NCI-H2029 treated with DMSO at 0.1 percent for 48 hours (cell line): Measurements from ENCODE around the gene FBXO21.

Experiments
- DNase-seq: peaks from one replicate; lab custom pipeline; 2025; lab: John Stamatoyannopoulos, UW

The FBXO21 gene

DNA sequence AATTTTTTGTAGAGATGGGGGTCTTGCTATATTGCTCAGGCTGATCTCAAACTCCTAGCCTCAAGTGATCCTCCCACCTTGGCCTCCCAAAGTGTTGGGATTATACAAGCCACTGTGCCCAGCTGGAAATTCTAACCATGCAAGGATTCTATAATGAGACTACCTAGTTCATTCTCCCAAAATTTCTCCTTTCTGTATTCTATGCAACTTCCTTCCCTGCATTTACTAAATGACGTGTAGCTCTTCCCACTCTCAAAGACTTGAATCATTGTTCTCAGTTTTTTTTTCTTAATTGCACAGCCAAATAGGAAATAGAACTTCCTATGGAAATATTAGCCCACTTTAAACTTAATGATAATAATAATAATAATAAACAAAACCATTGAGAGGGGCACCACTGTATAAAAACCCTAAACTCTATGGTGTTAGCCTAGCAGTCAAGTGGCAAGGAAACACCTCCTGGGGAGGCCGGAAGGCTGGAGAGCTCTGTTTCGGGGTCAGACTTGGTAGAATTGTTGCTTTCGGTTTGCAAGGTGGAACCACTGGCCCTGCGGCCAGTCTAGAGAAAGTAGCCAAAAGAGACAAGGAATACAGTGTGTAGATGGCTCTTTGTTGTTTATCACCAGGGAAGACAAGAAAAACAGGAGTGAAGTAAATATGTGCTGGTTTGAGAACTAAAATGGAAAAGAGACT, 51.1 kb downstream of the FBXO21 start:
- DNase-seq, result no peak

DNA sequence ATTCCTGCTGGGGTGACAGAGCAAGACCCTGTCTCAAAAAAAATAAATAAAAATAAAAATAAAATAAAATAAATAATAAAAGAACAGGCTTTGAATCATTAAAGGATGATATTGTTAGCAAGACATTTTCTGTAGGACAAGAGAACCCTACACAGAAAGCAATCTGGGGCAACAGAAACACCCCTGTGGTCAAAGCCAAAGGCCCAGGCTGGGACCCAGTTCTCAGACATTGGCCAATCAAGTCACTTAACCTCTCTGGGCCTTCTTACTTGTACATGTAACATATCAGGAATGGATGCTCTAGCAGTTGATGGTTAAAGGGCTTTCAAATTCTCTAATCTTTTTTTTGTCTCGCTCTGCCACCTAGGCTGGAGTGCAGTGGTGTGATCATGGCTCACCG, 55.5 kb downstream of the FBXO21 start:
- DNase-seq, result no peak

DNA sequence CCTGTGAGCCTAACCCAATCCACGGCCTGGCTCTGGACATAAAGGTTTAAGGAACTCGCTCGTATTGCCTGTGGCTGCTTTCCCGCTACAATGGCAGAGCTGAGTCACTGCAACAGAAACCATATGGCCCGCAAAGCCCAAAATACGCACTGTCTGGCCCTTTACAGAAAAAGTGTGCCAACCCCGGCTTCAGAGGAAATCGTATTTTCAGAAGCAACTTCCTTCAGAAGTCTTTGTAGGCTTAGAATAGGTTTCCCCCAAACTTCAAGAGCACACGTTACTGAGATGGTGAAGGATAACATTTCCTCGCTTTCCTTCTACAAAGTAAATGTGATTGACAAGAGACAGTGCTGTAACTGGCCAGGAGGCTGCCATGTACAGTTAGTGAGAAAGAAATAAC, 56.2 kb downstream of the FBXO21 start:
- DNase-seq, result no peak

DNA sequence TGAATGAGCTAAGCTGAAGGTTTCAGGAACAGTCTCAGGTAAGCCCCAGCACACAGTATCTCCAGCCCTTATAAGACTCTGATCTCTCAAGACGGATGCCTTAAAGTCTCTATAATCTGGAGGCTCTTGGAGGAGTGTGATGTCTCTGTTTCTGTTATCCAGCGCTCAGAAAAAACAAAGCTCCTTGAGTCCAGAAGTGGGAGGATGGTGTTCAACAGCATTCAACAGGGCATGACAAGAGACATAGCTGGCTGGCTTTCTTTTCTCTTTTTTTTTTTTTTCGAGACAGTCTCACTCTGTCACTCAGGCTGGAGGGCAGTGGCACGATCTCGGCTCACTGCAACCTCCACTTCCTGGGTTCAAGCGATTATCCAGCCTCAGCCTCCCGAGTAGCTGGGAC, 59.5 kb downstream of the FBXO21 start:
- no peak for DNase-seq

DNA sequence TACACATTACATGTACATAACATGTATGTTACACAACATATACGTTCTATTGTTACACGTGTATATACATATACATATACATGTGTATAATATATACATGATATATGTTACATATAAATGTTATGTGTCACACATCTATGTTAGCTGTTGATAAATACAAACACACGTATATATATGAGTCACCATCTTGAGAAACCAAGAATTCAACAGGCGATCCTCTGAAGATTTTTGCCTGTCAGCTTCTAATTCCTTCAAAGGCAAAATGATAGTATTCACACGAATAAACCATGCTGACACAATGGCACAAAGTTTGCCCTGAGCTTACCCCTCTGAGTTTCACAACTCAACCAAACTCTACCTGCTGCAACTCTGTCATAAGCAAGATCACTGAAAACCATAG, 60.9 kb downstream of the FBXO21 start:
- DNase-seq, result no peak

DNA sequence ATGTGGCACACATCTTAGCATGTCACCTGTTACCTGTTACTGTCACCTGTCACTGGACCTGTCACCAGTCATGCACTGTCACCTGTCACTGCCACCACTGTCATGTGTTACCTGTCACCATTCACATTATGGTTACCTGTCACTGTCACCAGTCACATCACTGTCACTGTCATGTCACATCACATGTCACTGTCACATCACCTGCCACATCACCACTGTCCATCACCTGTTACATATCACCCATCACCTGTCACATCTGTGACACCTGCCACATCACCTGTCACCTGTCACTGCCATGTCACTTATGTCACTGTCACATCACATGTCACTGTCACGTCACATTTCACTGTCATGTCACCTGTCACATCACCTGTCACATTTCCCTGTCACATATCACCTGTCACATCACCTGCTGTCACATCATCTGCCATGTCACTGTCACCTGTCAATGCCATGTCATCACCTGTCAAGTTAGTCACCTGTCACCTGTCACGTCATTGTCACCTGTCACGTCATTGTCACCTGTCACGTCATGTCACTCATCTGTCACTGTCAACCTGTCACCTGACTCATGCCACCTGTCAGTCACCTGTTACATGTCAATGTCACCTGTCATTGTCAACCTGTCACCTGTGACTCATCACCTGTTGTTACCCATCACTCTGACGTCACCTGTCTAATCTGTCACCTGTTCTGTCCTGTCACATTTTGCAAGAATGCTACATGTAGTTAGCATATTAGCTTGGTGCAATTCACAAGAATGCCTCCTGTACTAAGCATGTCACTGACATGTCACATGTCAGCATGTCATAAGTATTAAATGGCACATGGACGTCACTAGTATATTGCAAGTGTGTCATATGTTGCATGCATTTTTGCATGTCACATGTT, 62.1 kb downstream of the FBXO21 start:
- no peak for DNase-seq

DNA sequence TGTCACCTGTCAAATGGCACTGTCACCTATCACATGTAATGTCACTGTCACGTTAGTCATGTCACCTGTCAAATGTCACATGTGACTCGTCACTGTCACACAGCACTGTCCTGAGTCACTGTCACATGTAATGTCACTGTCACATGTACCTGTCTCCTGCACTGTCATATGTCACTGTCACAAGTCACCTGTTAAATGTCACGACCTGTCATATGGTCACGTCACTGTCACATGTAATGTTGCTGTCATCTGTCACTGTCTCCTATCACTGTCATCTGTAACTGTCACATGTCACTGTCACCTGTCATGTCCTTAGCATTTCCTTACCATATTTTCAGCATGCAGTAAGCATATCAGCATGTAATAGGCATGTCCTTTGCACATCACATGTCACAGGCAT, 63.9 kb downstream of the FBXO21 start:
- no peak for DNase-seq

DNA sequence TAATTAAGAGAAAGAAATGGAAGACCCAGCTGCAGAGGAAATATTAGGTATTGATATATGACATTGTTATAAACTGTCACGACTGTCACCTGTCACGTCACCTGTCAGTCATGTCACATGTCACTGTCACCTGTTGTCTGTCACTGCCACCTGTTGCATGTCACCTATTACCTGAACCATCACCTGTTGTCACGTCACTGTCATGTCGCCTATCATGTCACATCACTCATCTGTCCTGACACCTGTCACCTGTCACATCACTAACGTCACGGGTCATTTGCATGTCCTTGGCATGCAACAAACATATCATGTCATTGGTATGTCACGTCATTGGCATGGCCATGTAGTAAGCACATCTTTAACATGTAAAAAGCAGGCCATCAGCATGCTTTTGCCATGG, 64.5 kb downstream of the FBXO21 start:
- no peak for DNase-seq

DNA sequence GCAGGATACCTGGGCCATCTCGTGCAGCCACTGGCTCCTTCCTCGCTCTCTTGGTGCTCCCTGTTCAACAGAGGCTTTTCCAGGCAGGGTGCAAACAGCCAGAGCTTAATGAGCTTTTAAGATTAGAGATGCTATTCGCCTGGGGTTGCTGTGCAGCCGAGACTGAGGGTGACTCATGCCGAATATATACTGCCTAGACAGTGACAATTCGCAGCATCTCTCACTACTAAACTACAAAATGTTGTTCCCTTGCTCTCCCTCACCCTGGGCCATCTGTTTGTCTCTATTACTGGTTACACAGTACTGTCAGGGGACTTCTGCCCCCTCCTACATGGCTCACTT, 65.0 kb downstream of the FBXO21 start:
- no peak for DNase-seq

DNA sequence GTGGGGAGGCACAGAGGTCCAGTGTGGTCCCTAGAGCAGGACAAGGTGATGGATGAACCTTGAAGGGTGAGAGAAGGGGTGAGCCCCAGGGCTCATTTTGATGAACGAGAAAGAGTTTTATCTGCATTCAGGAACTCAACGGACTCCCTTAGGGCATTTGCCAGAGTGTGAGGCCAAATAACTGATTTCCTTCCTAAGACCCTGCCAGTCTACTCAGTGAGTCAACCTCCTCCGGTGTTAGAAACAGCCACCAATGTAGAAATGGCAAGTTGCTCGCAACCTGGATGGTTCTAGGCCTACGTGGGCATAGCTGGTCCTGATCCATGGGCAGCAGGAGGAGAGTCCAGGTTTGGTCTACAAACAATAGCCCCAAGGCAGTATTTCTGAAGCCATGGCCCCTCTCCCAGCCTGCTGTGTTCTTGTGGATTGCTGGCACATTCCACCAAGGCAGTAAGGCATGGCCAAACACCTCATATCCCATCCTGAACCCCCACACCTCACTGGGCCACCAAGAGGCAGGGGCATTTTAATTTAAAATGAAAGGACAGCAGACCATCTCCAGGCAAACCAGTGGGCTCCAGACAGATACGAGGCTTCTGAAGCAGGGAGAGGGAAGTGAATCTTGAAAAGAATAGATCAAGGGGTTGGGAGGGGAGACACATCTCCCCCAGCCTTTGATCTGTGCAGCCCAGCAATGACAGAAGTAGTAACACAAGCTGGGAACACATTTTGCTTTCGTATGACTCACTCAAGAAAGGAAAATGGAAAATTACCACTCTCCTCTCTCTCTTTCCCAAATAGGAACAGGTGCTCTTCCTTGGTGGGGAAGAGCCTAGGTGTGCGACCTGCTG, 65.6 kb downstream of the FBXO21 start:
- DNase-seq, result no peak

DNA sequence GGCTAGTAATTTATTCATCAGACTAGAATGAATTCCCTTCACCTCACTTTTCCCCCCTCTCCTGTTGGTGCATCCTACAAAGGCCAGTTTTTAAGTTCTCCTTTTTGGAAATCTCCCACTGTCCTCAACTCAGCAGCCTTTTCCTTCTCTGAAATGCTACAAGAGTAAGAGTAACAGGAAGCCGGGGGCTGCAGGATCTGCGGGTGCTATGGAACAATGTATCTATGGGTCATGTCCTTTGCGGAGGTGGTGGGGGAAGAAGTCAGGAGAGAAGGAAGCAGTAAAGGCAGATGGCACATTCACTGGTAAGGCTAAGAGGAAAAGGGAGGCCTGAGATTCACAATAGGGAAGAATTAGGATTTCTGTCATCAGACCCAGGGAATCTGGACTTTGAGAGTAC, 68.8 kb downstream of the FBXO21 start:
- no peak for DNase-seq

DNA sequence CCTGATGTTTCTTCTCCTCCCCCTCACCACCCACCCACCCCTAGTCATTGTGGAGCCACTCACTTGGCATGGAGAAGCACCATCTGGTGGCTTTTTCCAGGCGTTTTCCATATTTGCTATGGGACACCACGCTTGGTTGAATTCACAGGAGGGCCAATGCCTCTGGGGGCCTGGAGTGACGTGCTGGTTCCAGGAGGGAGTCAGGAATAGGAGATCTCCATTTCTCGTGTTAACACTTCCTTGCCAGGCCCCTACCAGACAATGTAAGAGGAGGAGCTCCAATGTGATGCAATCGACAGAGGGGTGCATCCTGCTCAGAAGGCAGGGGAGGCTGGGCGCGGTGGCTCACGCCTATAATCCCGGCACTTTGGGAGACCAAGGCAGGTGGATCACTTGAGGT, 69.5 kb downstream of the FBXO21 start:
- DNase-seq, result peak; percentile 26

DNA sequence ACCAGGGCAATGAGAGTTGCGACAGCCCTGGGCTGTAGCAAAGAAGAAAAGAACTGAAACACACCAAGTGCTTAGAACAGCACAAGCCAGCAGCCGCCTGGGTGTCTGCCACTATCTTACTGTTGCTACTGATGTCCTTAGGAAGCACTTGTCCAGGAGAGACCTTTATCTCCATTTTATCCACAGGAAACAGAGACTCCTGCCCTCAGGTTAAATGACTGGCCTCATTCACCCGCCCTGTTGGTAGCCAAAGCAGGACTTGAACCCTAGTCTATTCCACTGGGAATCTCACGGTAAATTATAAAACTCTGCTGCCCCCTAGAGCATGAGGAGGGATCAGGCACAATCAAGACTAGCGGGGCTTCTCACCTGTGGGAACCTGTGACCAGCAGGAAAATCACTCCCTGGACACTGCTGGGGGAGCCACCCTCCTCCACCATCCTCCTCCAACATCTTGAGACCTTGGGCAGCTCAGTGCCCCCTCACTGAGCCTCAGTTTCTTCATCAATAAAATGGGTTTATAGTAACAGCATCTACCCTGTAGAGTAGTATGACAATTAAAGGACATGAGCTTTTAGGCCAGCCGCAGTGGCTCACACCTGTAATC, 70.6 kb downstream of the FBXO21 start:
- peak; percentile 54 for DNase-seq

DNA sequence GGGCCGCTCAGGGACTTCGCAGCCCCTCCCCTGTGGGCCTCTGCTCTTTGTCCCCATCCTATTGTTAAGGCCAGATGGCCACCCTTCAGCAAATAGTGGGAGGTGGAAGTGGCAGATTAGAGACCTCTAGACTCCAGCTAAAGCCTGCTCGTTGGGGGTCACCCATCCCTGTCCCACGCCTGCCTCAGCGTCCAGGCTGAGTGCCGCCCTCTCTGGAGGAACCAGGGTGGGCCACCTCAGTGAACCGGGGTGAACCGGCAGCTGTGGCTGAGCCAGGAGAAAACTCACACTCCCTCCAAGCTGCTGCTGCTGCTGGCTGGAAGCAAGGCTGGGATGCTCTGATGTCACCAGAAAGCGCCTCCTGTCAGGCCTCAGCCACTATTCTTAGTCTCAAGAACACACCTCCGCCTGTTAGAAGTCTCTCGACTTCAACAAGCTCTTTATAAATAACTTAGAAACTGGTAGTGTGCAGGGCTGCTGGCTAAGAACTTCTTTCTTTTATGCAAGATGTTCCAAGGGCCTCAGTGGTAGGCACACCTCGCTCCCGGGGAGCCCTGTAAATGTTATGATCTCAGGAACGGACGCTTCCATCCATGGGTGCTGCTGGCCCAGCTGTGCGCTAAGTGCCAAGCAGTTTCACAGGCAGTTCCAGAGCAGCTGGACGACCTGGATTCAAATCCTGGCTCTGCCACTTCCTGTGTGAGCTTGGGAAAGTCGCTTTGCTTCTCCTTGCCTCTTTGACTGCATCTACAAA, 71.3 kb downstream of the FBXO21 start:
- DNase-seq, result no peak

DNA sequence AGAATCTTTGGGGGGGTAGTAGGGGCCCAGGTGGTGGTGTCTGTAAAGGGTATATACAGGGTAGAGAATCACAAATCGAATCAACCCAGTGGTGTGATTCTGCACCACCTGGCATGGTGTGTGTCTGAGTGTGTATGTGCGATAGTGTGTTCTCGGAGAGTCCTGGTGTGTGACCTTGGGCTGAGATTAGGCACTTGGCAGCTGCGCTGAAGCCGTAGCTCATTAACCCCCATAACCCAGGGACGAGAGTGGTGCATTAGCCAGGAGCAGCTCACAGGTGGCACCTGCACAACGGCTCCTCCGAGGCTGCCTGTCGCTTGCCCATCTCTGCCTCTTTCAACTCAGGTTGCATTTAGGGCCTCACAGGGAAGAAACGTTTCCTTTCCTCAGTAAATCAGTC, 75.5 kb downstream of the FBXO21 start:
- peak; percentile 36 for DNase-seq

DNA sequence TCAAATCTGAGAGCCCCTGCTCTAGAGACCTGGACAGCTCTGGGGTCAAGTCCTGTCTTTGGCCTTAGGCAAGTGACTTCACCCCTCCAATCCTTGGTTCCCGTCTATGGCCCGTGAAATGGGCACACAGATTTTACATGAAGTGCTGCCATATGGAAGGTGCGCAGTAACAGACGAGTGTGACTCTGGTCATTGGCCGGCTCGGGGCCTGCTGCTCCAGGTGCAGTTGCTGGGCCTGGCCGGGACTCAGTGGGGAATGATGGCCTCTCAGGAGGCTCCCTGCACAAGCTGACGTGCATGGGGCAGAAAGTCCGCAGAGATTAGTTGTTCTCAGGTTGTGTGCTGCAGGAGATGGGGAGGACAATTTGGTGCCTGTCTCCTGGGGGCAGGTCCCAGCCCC, 77.0 kb downstream of the FBXO21 start:
- DNase-seq, result no peak

DNA sequence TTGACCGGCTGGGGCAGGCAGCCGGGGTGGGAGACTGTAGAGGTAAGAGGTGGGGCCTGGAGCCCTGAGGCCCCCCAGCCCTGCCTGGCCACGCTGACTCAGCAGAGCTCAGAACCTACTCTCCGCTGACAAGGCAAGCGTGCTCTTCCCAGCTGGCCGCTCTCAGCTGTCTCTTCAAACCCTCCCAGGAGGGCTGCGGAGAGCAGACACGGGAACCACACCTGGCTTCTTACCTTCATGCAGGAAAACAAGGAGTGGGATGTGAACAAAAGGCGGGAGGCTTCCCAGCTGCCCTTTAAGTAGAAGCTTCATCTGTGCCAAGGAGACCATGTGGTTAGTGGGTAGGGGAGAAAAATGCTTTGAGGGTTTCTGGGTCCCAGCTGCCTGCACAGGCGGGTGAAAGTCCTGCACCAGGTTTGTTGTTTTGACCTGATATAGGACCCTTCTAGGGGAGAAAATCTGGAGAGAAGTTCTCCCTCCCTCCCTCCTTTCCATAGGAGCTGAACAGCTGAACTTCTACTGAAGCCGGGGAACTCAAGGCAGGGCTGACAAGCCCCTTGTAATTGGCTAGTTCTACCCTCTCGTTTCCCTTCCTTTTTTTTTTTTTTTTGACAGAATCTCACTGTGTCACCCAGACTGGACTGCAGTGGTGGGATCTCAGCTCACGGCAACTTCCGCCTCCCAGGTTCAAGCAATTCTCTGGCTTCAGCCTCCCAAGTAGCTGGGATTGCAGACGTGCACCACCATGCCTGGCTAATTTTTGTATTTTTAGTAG, 78.3 kb downstream of the FBXO21 start:
- peak; percentile 92 for DNase-seq

DNA sequence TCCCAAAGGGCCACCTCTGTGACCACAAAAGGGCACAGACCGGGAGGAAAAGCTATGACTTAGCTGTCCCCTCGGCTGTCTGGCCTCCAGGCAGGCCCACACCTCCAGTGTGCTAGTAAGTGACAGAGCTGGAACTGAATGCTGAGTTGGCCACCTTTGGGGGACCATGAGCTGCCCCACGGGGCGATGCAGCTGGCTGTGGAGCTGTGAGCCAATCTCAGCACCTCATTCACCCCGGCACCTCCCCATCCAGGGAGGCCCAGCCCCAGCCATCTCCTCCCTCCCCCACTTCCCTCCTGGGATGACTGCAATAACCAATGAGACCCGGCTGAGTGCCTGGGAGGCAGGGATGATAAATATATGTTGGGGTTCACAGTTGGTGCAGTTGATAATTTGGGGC, 78.9 kb downstream of the FBXO21 start:
- DNase-seq, result no peak

DNA sequence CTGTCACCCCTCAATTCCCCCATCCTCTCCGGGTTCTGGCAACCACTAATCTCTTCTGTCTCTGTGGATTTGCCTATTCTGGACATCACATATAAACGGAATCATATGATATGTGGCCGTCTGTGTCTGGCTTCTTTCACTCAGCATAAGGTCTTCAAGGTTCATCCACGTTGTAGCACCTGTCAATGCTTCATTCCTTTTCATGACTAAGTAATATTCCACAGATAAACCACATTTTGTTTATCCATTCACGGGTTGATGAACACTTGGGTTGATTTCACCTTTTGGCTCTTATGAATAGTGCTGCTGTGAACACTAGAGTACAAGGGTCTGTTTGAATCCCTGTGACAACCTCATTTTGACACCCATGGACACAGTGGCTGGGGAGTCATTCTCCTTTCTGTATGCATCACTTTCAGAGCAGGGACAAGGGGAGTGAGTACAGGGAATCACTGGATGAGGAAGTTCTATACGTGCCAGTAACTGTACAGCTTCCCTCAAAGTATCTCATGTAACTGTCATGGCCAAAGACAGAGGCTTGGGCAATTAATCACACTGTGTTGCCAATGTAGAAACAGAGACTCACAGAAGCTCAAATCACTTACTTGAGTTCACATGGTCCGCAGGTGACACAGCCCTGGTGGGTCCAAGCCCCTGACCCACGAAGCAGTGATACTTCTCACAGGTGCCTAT, 80.2 kb downstream of the FBXO21 start:
- no peak for DNase-seq

DNA sequence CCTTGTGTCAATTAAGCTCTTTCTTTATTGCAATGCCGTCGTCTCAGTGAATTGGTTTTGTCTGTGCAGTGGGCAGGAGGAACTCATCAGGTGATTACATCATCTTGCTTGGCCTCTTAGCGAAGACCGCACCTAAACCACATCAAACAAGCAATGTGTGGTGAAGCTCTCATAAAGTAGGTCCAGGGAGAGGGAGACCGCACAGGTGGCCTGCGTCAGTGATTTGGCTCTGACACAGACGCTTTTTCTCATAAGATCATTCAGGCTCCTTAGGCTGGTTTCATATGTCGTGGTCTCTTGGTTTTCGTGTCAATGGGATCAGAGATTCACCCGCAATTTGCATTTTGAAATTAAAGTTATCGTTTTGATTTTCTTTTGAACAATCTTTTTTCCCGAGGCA, 84.4 kb downstream of the FBXO21 start:
- peak; percentile 92 for DNase-seq
